GM23338 (cell line): ENCODE measurements around the gene GALNT9.

Experiments
- CREB1 ChIP-seq: fragments of 250-450 bp; sonication (Bioruptor Pico); IDR thresholded peaks from 2 replicates; pipeline ENCODE4 v1.5.0; 2020; ENCODE audit warnings: low read depth, mild to moderate bottlenecking, moderate library complexity
- ETS1 ChIP-seq: IDR thresholded peaks from 2 replicates; pipeline ENCODE4 v1.6.1; 2016; ENCODE audit warnings: antibody characterized with exemption
- EZH2 ChIP-seq: fragments of 200-600 bp; sonication (generic); IDR thresholded peaks from one replicate; pipeline ENCODE4 v1.8.0; 2017; ENCODE audit warnings: antibody characterized with exemption, mild to moderate bottlenecking, low read depth; ENCODE audit not compliant: unreplicated experiment
- EZH2phosphoT487 ChIP-seq: fragments of 200-600 bp; sonication (generic); IDR thresholded peaks from one replicate; pipeline ENCODE4 v1.8.1; 2018; ENCODE audit warnings: antibody characterized with exemption; ENCODE audit not compliant: unreplicated experiment
- JUNB ChIP-seq: IDR thresholded peaks from one replicate; pipeline ENCODE4 v1.6.1; 2016; ENCODE audit warnings: antibody characterized with exemption; ENCODE audit not compliant: unreplicated experiment
- POLR2AphosphoS5 ChIP-seq: IDR thresholded peaks from 2 replicates; pipeline ENCODE4 v1.6.1; 2016; ENCODE audit warnings: antibody characterized with exemption, low read depth
- REST ChIP-seq: IDR thresholded peaks from one replicate; pipeline ENCODE4 v1.6.1; 2018; ENCODE audit warnings: antibody characterized with exemption; ENCODE audit not compliant: unreplicated experiment
- STAT1 ChIP-seq: IDR thresholded peaks from one replicate; pipeline ENCODE4 v1.6.1; 2016; ENCODE audit warnings: antibody characterized with exemption; ENCODE audit not compliant: unreplicated experiment
- ZNF114 ChIP-seq: fragments of 250-450 bp; sonication (Bioruptor Pico); IDR thresholded peaks from 2 replicates; pipeline ENCODE4 v1.5.0; 2020; ENCODE audit warnings: mild to moderate bottlenecking, moderate library complexity
- ZNF331 ChIP-seq: fragments of 250-450 bp; sonication (Bioruptor Pico); IDR thresholded peaks from 2 replicates; pipeline ENCODE4 v1.5.0; 2020; ENCODE audit warnings: low read depth, mild to moderate bottlenecking, moderate library complexity
- ZNF462 ChIP-seq: fragments of 250-450 bp; sonication (Bioruptor Pico); IDR thresholded peaks from 2 replicates; pipeline ENCODE4 v1.5.0; 2020; ENCODE audit warnings: mild to moderate bottlenecking, moderate library complexity
- TF ChIP-seq, protein P1 (sequence below), 2 experiments: fragments of 200-600 bp in 1 of 2; sonication (generic) in 1 of 2; conservative IDR thresholded peaks; 2 replicates each; pipeline versions ENCODE4 v1.5.1 to v1.6.1; 2016 to 2017; ENCODE audit warnings: antibody characterized with exemption in 2 of 2, low read depth in 2 of 2, mild to moderate bottlenecking in 2 of 2, moderate library complexity in 1 of 2

DNA sequence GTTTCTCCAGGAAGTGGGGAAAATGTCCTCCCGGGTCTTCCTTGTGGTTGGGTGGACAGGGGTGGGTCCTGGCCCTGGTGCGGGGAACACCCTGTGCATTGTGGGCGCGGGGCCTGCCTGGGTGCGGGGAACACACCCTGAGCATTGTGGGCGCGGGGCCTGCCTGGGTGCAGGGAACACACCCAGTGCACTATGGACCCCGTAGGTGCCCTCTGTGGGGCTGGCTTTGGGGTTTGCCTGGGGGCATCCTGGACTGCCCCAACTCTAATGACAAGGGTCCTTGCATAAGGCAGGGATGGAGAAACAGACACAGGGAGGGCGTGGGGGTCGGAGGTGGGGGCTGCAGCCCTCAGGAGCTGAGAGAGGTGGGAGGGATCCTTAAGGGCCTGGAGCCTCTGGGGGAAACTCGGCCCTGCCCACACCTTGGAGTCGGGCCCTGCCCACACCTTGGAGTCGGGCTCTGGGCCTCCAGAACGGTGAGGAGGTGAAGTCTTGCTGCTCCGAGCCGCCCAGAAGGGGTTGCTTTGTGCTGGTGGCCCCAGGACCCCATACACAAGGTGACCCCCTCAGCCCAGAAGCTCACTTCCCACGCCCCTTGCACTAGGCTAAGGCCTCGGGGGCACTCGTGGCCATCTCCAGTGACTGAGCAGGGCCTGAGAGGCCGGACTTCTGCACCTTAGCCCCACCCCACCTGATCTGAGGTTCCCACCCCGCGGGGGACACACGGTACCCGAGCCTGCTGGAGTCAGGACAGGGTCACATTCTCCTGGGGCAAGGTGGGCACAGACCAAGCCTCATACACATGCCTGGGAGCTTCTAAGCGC is 69.3 kb downstream of the GALNT9 start:
- TF ChIP-seq, protein P1, sequence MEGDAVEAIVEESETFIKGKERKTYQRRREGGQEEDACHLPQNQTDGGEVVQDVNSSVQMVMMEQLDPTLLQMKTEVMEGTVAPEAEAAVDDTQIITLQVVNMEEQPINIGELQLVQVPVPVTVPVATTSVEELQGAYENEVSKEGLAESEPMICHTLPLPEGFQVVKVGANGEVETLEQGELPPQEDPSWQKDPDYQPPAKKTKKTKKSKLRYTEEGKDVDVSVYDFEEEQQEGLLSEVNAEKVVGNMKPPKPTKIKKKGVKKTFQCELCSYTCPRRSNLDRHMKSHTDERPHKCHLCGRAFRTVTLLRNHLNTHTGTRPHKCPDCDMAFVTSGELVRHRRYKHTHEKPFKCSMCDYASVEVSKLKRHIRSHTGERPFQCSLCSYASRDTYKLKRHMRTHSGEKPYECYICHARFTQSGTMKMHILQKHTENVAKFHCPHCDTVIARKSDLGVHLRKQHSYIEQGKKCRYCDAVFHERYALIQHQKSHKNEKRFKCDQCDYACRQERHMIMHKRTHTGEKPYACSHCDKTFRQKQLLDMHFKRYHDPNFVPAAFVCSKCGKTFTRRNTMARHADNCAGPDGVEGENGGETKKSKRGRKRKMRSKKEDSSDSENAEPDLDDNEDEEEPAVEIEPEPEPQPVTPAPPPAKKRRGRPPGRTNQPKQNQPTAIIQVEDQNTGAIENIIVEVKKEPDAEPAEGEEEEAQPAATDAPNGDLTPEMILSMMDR (conservative IDR thresholded peaks at IDR 0.05; ENCODE audit: low read depth in 2 of 2), result no peak
- TF ChIP-seq POLR2AphosphoS5, result no peak
- TF ChIP-seq EZH2, result no peak
- TF ChIP-seq REST, result no peak
- no peak for TF ChIP-seq CREB1 (CRISPR knock-in tag)
- TF ChIP-seq EZH2phosphoT487, result no peak
- no peak for TF ChIP-seq ZNF331 (CRISPR knock-in tag)
- TF ChIP-seq JUNB, result no peak
- no peak for TF ChIP-seq STAT1
- TF ChIP-seq ETS1, result no peak
- no peak for TF ChIP-seq ZNF462
- TF ChIP-seq ZNF114 (CRISPR knock-in tag), result no peak
